Cerebellar nuclear complex (tissue), 1 donor: ENCODE data around the gene EHD1.

Source experiments
- DNase-seq, 2 experiments: peaks; one replicate each; lab custom pipeline; 2025; lab: John Stamatoyannopoulos, UW

EHD1 gene

GRCh38 chr11:64872790-64873488, 5.5 kb downstream of the EHD1 start:
- no peak for DNase-seq

- DNase-seq, result no peak
Measured at GRCh38 chr11:64871492-64871891, 6.9 kb downstream of the EHD1 start.

- DNase-seq, result peak in 1 of 2 experiments; percentile 25
Measured at GRCh38 chr11:64870893-64871466, 7.4 kb downstream of the EHD1 start.

GRCh38 chr11:64870176-64870892, 8.1 kb downstream of the EHD1 start:
- no peak for DNase-seq

- DNase-seq, result no peak
Measured at GRCh38 chr11:64869571-64870175, 8.7 kb downstream of the EHD1 start.

GRCh38 chr11:64868904-64869570, 9.4 kb downstream of the EHD1 start:
- no peak for DNase-seq

- no peak for DNase-seq
Measured at GRCh38 chr11:64867748-64868462, 10.5 kb downstream of the EHD1 start.

- DNase-seq, result no peak
Measured at GRCh38 chr11:64866173-64866491, 12.3 kb downstream of the EHD1 start.

GRCh38 chr11:64865286-64866172, 12.9 kb downstream of the EHD1 start:
- DNase-seq, result no peak

- no peak for DNase-seq
Measured at GRCh38 chr11:64864473-64865285, 13.7 kb downstream of the EHD1 start.

- DNase-seq, result no peak
Measured at GRCh38 chr11:64864135-64864472, 14.3 kb downstream of the EHD1 start.

- no peak for DNase-seq
Measured at GRCh38 chr11:64863391-64864060, 14.9 kb downstream of the EHD1 start.

- DNase-seq, result no peak
Measured at GRCh38 chr11:64862987-64863390, 15.4 kb downstream of the EHD1 start.

- DNase-seq, result no peak
Measured at GRCh38 chr11:64861227-64861975, 17.0 kb downstream of the EHD1 start.

GRCh38 chr11:64859542-64860414, 18.6 kb downstream of the EHD1 start:
- DNase-seq, result no peak

- DNase-seq, result no peak
Measured at GRCh38 chr11:64858467-64859263, 19.8 kb downstream of the EHD1 start.

GRCh38 chr11:64857485-64857884, 20.9 kb downstream of the EHD1 start:
- no peak for DNase-seq
